Tongue (tissue), 2 donors: Measurements from ENCODE around the gene NRSN2. TPM values are rescaled to one million over a fixed set of nuclear protein-coding genes. Genes with fewer than 3 reads are reported as not detected.
"Not testable (repeated sequence)": the region's sequence is repeated elsewhere in the genome, so short reads cannot be mapped to it uniquely, and the experiment has no call there.

Source experiments
- DNase-seq: peaks from one replicate; pipeline ENCODE4 v3.0.0-alpha.2; 2015
- total RNA-seq: library from RNA; depleted of rRNA; stranded (reverse); fragments of >200 nt; gene quantifications from one replicate; pipeline ENCODE4 v1.2.3, GENCODE V29; 2014

NRSN2 gene
- total RNA-seq, 1 donor from 2014 or later, result 6.3 TPM

GRCh38 chr20:375265-375889, 28.5 kb downstream of the NRSN2 start:
- no peak for DNase-seq

- DNase-seq, result no peak
Observed at GRCh38 chr20:376089-376488, 29.2 kb downstream of the NRSN2 start.

GRCh38 chr20:376750-377149, 29.8 kb downstream of the NRSN2 start:
- DNase-seq, result no peak

GRCh38 chr20:377578-377977, 30.7 kb downstream of the NRSN2 start:
- DNase-seq, result not testable (repeated sequence)

- no peak for DNase-seq
Observed at GRCh38 chr20:378961-379336, 32.0 kb downstream of the NRSN2 start.

GRCh38 chr20:380763-381580, 34.1 kb downstream of the NRSN2 start:
- peak; percentile 37 for DNase-seq

- DNase-seq, result peak; percentile 77
Observed at GRCh38 chr20:381581-382290, 34.8 kb downstream of the NRSN2 start.

- no peak for DNase-seq
Observed at GRCh38 chr20:382291-383115, 35.6 kb downstream of the NRSN2 start.

- no peak for DNase-seq
Observed at GRCh38 chr20:383889-384288, 37.0 kb downstream of the NRSN2 start.

GRCh38 chr20:384723-385122, 37.8 kb downstream of the NRSN2 start:
- DNase-seq, result no peak

- DNase-seq, result no peak
Observed at GRCh38 chr20:385448-385847, 38.5 kb downstream of the NRSN2 start.

- not testable (repeated sequence) for DNase-seq
Observed at GRCh38 chr20:386634-387033, 39.7 kb downstream of the NRSN2 start.

- DNase-seq, result no peak
Observed at GRCh38 chr20:387520-387919, 40.6 kb downstream of the NRSN2 start.

GRCh38 chr20:388034-388994, 41.4 kb downstream of the NRSN2 start:
- DNase-seq, result no peak

GRCh38 chr20:389220-389619, 42.3 kb downstream of the NRSN2 start:
- no peak for DNase-seq

GRCh38 chr20:391041-391711, 44.3 kb downstream of the NRSN2 start:
- no peak for DNase-seq

GRCh38 chr20:393296-393695, 46.4 kb downstream of the NRSN2 start:
- not testable (repeated sequence) for DNase-seq

GRCh38 chr20:396252-396618, 49.3 kb downstream of the NRSN2 start:
- DNase-seq, result no peak

GRCh38 chr20:396619-397431, 49.9 kb downstream of the NRSN2 start:
- no peak for DNase-seq
